Activated naive CD8-positive, alpha-beta T cell (primary cell): ENCODE data around the gene MKLN1.
A peak's percentile ranks its signal among the peaks of the same experiment; 100 is the strongest.
"Not testable (repeated sequence)": the region's sequence is repeated elsewhere in the genome, so short reads cannot be mapped to it uniquely, and the experiment has no call there.

ENCODE experiments used
- H3K27ac Mint-ChIP-seq: one replicate; pipeline ENCODE4 v1.8.0; 2021; ENCODE audit warnings: mixed read lengths
- H3K27me3 Mint-ChIP-seq: one replicate; pipeline ENCODE4 v1.8.0; 2021; ENCODE audit warnings: mixed read lengths
- H3K36me3 Mint-ChIP-seq: one replicate; pipeline ENCODE4 v1.8.0; 2021; ENCODE audit warnings: mixed read lengths
- H3K4me1 Mint-ChIP-seq: one replicate; pipeline ENCODE4 v1.8.0; 2021; ENCODE audit warnings: low read depth, mixed read lengths
- H3K4me3 Mint-ChIP-seq: one replicate; pipeline ENCODE4 v1.8.0; 2021; ENCODE audit warnings: mild to moderate bottlenecking, mixed read lengths
- H3K9me3 Mint-ChIP-seq: one replicate; pipeline ENCODE4 v1.8.0; 2021; ENCODE audit warnings: low read depth, mixed read lengths

Gene MKLN1

GRCh38 chr7:131499801-131500200, 172.1 kb downstream of the MKLN1 start:
- Mint-ChIP-seq H3K4me1 (peaks cover 38% of the 10 kb centered on the region), H3K27ac (peak overlapping the region; percentile 37), H3K27me3 (no peaks in the 10 kb centered on the region), H3K4me3 (no peak overlapping the region), H3K9me3 (no peaks in the 10 kb centered on the region), H3K36me3 (peaks cover 5% of the 10 kb centered on the region)

- peaks cover 2% of the 10 kb centered on the region for H3K36me3 Mint-ChIP-seq
- H3K4me1 Mint-ChIP-seq, result peaks cover 41% of the 10 kb centered on the region
- peak overlapping the region; percentile 79 for H3K27ac Mint-ChIP-seq
- H3K4me3 Mint-ChIP-seq, result no peak overlapping the region
- no peaks in the 10 kb centered on the region for H3K27me3 Mint-ChIP-seq
- no peaks in the 10 kb centered on the region for H3K9me3 Mint-ChIP-seq
Measured at GRCh38 chr7:131500357-131500756, 172.7 kb downstream of the MKLN1 start.

GRCh38 chr7:131501422-131501821, 173.7 kb downstream of the MKLN1 start:
- Mint-ChIP-seq H3K4me3 (peak overlapping the region; percentile 20), H3K4me1 (peaks cover 41% of the 10 kb centered on the region), H3K9me3 (no peaks in the 10 kb centered on the region), H3K27me3 (no peaks in the 10 kb centered on the region), H3K27ac (peak overlapping the region; percentile 84), H3K36me3 (peaks cover 2% of the 10 kb centered on the region)

GRCh38 chr7:131501930-131502685, 174.4 kb downstream of the MKLN1 start:
- no peak overlapping the region for H3K4me3 Mint-ChIP-seq
- H3K27ac Mint-ChIP-seq, result peak overlapping the region; percentile 54
- no peaks in the 10 kb centered on the region for H3K36me3 Mint-ChIP-seq
- peaks cover 41% of the 10 kb centered on the region for H3K4me1 Mint-ChIP-seq
- no peaks in the 10 kb centered on the region for H3K27me3 Mint-ChIP-seq
- H3K9me3 Mint-ChIP-seq, result no peaks in the 10 kb centered on the region

GRCh38 chr7:131502810-131503508, 175.3 kb downstream of the MKLN1 start:
- H3K4me3 Mint-ChIP-seq, result no peak overlapping the region
- H3K27me3 Mint-ChIP-seq, result no peaks in the 10 kb centered on the region
- H3K36me3 Mint-ChIP-seq, result no peaks in the 10 kb centered on the region
- peak overlapping the region; percentile 54 for H3K27ac Mint-ChIP-seq
- peaks cover 44% of the 10 kb centered on the region for H3K4me1 Mint-ChIP-seq
- no peaks in the 10 kb centered on the region for H3K9me3 Mint-ChIP-seq

GRCh38 chr7:131503639-131504038, 176.0 kb downstream of the MKLN1 start:
- Mint-ChIP-seq H3K4me3 (no peak overlapping the region), H3K9me3 (no peaks in the 10 kb centered on the region), H3K36me3 (no peaks in the 10 kb centered on the region), H3K27me3 (peaks cover 1% of the 10 kb centered on the region), H3K4me1 (peaks cover 49% of the 10 kb centered on the region), H3K27ac (no peak overlapping the region)

GRCh38 chr7:131504157-131504899, 176.7 kb downstream of the MKLN1 start:
- Mint-ChIP-seq H3K9me3 (no peaks in the 10 kb centered on the region), H3K36me3 (no peaks in the 10 kb centered on the region), H3K4me1 (peaks cover 53% of the 10 kb centered on the region), H3K27me3 (peaks cover 5% of the 10 kb centered on the region), H3K4me3 (no peak overlapping the region), H3K27ac (no peak overlapping the region)

- not testable (repeated sequence) for H3K36me3 Mint-ChIP-seq, H3K9me3 Mint-ChIP-seq, H3K27me3 Mint-ChIP-seq, H3K4me3 Mint-ChIP-seq, H3K27ac Mint-ChIP-seq
- H3K4me1 Mint-ChIP-seq, result peaks cover 50% of the 10 kb centered on the region
Measured at GRCh38 chr7:131505037-131505620, 177.5 kb downstream of the MKLN1 start.

GRCh38 chr7:131505636-131506557, 178.2 kb downstream of the MKLN1 start:
- Mint-ChIP-seq H3K4me3 (no peak overlapping the region), H3K36me3 (no peaks in the 10 kb centered on the region), H3K4me1 (peaks cover 43% of the 10 kb centered on the region), H3K27ac (no peak overlapping the region), H3K27me3 (peaks cover 5% of the 10 kb centered on the region), H3K9me3 (no peaks in the 10 kb centered on the region)

GRCh38 chr7:131506597-131506996, 178.9 kb downstream of the MKLN1 start:
- H3K27me3 Mint-ChIP-seq, result peaks cover 5% of the 10 kb centered on the region
- H3K4me1 Mint-ChIP-seq, result peaks cover 36% of the 10 kb centered on the region
- no peak overlapping the region for H3K27ac Mint-ChIP-seq
- no peaks in the 10 kb centered on the region for H3K36me3 Mint-ChIP-seq
- no peak overlapping the region for H3K4me3 Mint-ChIP-seq
- no peaks in the 10 kb centered on the region for H3K9me3 Mint-ChIP-seq

GRCh38 chr7:131507592-131508331, 180.1 kb downstream of the MKLN1 start:
- Mint-ChIP-seq H3K27me3 (peaks cover 6% of the 10 kb centered on the region), H3K27ac (no peak overlapping the region), H3K4me1 (peaks cover 29% of the 10 kb centered on the region), H3K9me3 (no peaks in the 10 kb centered on the region), H3K4me3 (peak overlapping the region; percentile 47), H3K36me3 (peaks cover 2% of the 10 kb centered on the region)

- Mint-ChIP-seq H3K9me3 (no peaks in the 10 kb centered on the region), H3K36me3 (peaks cover 2% of the 10 kb centered on the region), H3K4me3 (no peak overlapping the region), H3K27me3 (peaks cover 6% of the 10 kb centered on the region), H3K27ac (peak overlapping the region; percentile 3), H3K4me1 (peaks cover 32% of the 10 kb centered on the region)
Measured at GRCh38 chr7:131508754-131509486, 181.2 kb downstream of the MKLN1 start.

GRCh38 chr7:131509781-131510180, 182.1 kb downstream of the MKLN1 start:
- H3K27me3 Mint-ChIP-seq, result peaks cover 6% of the 10 kb centered on the region
- peaks cover 2% of the 10 kb centered on the region for H3K36me3 Mint-ChIP-seq
- no peaks in the 10 kb centered on the region for H3K9me3 Mint-ChIP-seq
- H3K27ac Mint-ChIP-seq, result no peak overlapping the region
- peaks cover 29% of the 10 kb centered on the region for H3K4me1 Mint-ChIP-seq
- no peak overlapping the region for H3K4me3 Mint-ChIP-seq
